ENCODE results near the gene SLCO2A1.

SLCO2A1 gene

GRCh38 chr3:133973249-133973980, 56.3 kb downstream of the SLCO2A1 start:
- DNase-seq = no peak

- no peak for DNase-seq
Observed at GRCh38 chr3:133972156-133972555, 57.6 kb downstream of the SLCO2A1 start.

DNA sequence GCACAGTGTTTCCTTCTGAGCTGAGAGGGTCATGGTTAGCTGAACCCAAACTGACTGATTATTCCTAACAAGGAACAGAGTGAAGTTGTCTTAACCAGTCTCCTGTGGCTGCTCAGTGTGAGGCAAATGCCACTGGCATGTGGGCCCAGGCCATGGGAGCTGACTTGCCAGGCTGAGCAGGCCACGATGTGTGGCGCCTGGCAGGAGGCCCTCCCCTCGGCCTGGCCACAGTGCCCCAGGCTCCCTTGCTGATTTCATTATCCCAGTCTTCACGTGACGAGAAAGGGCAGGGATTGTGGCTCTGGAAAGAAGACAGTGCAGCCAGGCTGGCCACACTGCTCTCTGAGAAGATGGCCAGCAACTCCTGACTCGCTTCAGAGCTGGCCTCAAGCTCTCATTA, 58.8 kb downstream of the SLCO2A1 start:
- no peak for DNase-seq

- DNase-seq = no peak
Observed at GRCh38 chr3:133970339-133970738, 59.4 kb downstream of the SLCO2A1 start.

GRCh38 chr3:133967992-133968892, 61.5 kb downstream of the SLCO2A1 start:
- DNase-seq = no peak

GRCh38 chr3:133966954-133967353, 62.8 kb downstream of the SLCO2A1 start:
- DNase-seq = no peak

DNA sequence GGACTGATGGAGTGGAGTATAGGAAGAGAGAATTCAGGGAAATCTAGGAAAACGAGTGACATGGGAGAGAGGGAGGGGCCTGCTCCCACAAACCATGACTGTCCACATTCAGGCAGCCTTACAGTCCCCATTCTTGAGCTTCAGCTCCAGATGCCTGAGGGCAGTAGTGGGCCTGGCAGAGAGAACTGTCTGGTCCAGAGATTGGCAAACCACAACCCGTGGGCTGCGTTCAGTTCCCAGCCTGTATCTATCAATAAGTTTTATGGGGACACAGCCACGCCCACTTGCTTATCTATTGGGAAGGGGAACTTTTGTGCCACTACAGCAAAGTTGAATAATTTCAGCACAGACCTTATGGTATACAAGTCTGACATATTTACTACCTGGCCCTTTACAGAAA, 63.8 kb downstream of the SLCO2A1 start:
- no peak for DNase-seq

GRCh38 chr3:133965013-133965570, 64.6 kb downstream of the SLCO2A1 start:
- peak; percentile 56 for DNase-seq

GRCh38 chr3:133964547-133964946, 65.2 kb downstream of the SLCO2A1 start:
- no peak for DNase-seq

DNA sequence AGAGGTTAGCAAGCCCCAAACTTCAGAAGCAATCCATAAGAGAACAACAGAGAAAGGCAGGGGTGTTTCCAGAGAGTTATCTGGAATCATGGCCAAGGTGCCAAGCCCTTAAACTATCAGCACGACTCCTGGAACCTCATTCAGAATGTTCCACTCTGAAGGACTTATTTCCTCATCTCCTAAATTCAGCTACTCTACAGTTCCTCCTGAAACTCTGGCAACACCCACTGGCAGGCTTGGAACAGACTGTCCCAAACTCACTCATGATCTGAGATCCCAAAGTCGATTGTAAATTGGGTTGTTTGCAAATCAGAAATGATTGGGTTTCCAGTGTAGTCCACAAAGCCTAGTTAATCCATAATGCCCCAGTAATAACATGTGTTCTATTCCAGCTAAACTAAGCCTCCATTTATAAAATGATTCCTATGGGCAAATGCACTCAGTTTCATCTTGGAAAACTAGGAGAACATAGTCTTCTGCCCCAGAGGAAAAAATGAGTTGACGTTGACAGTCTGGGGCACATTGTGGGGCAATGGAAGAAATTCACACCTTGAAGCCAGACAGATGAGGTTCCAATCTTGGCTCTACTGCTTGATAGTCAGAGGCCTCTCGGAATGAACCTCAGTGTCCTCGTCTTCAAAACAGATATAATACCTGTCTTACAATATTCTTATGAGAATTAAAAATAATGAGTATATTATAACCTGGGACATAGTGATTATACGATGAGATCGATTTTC, 65.9 kb downstream of the SLCO2A1 start:
- no peak for DNase-seq

GRCh38 chr3:133962849-133963248, 66.9 kb downstream of the SLCO2A1 start:
- DNase-seq = no peak

DNA sequence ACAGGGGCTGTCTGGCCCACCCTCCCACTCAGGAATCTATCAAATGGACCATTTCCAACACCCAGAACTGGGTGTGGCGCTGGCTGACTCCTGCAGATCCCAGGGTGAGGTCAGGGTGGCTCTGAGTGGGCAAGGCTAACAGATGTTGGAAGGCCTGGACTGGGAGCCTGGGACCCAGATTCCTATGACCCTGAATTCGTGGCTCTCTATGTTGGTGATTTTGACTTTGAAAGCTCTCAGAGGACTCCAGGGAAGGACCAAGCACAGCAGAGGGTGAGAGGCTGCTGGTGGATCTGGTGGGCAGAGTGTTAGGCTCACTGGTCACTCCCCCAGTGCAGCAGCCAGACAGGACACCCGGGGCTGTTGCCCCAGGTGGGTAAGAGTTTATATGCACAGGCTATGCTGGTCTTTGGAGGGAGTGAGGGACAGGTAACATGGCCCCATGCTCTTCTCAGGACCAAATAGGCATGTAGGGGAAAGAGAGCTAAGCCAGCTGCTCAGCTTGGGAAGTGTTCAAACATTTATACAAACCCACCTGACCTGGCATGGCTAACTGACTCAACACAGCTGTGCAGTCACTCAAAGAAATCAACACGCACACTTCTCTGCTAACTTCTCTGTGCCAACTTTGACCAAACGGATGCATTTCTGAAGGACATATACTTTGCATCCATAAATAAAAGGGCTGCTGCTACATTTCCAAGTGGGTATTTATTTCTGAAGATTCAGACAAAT, 71.5 kb downstream of the SLCO2A1 start:
- DNase-seq = no peak

- no peak for DNase-seq
Observed at GRCh38 chr3:133956982-133957381, 72.7 kb downstream of the SLCO2A1 start.

DNA sequence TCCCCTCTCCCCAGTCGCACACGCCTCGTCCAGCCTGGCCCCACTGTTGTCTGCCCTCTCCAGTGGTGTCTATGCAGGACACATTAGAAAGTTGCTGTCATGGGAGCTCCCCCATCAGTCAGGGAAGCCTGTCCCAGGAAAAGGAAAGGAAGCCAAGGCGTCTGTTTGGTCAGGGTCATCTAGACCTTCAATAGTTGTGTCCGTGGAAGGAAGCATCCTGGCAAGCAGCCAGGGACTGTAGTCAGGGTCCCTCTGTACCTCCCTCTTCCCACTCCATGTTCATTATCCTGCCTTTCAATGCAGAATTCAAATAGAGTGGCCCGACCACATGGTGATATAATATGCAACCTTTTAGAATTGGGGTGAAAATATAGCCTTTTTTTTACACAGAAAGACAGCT, 73.4 kb downstream of the SLCO2A1 start:
- DNase-seq = no peak

- no peak for DNase-seq
Observed at GRCh38 chr3:133955892-133956291, 73.8 kb downstream of the SLCO2A1 start.

- DNase-seq = no peak
Observed at GRCh38 chr3:133954717-133955360, 74.9 kb downstream of the SLCO2A1 start.

- DNase-seq = no peak
Observed at GRCh38 chr3:133953297-133953696, 76.4 kb downstream of the SLCO2A1 start.

DNA sequence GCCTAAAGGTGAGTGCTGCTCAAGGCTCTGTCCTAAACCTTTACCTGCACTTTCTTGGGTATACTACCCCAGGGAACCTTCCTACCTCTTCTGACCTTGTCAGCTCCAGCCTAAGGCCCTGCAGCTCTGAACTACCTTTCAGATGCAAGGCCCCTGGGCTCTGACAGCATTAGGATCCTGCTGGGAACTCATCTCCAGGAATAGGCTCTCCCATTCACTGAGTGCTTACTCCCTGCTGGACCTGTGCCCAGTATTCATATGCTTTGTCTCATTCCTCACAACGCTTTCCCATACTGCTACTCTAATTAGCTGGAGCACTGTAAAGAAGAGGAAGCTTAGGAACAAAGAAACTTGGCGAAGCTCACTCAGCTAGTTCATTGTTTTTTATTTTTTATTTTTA, 80.3 kb downstream of the SLCO2A1 start:
- DNase-seq = no peak

DNA sequence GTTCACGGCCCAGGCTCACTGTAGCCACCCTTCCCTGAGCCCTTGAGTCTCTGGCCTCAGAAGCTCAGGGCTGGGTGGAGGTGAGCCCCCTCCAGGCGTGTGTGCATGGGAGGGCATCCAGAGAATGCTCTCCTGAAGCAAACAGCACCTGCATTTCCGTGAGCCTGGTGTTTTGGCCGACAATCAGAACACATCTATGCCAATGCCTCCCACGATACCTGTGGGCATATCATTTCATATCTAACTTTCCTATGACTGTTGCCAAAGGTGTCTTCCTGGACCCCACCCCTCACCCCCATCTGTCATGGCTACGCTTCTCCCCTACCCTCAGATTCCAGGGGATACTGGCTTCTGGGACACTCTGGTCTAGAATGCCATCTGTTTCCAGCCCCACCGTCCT, 80.7 kb downstream of the SLCO2A1 start:
- no peak for DNase-seq

DNA sequence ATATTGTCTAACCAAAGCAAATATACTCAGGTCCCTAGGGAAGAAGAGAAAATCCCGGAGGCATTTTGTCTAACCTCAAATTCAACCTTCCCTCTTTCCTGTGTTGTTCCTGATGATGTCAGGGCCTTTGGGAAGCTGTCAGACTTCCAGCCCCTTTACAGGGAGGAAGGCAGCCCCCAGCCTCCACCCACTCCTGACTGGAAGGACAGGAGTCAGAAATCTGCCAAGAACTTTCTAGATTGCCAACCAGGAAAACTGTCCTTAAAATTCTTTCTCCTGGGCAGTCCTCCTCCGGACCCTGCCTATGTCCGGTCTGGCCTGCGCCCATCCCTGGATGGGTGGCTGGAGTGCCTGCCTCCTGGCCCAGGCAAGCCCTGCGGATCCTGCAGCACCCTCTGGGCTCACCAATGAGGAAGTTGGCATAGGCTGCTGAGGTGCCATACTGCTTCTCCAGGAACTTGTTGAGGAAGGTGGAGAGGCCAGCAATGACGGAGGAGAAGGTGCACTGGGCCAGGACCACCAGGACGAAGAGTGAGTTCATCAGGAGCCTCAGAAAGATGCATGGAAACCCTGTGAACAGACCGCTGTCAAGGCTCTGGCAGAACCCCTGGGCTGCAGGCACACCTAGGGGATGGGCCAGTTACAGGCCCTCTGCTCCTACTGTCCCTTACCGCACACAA, 81.5 kb downstream of the SLCO2A1 start:
- DNase-seq = no peak

- no peak for DNase-seq
Observed at GRCh38 chr3:133945381-133946095, 84.2 kb downstream of the SLCO2A1 start.
